Panc1 (cell line): ENCODE results near the gene MDH1.

Experiments
- POLR2AphosphoS5 ChIP-seq: IDR thresholded peaks from 2 replicates; pipeline ENCODE4 v1.6.1; 2012; ENCODE audit warnings: mild to moderate bottlenecking, low read depth, low read length, moderate library complexity
- SIN3A ChIP-seq: IDR thresholded peaks from 2 replicates; pipeline ENCODE4 v1.6.1; 2012; ENCODE audit warnings: low read depth, mild to moderate bottlenecking, low read length, moderate library complexity, borderline replicate concordance; ENCODE audit not compliant: insufficient read depth
- TCF7L2 ChIP-seq: IDR thresholded peaks from 2 replicates; pipeline ENCODE4 v1.6.1; 2011; ENCODE audit warnings: mild to moderate bottlenecking, low read depth, low read length, inconsistent platforms
- TF ChIP-seq, protein P1 (sequence below): fragments of 450-650 bp; IDR thresholded peaks from 2 replicates; pipeline ENCODE4 v1.5.1; 2017; ENCODE audit warnings: mild to moderate bottlenecking
- TF ChIP-seq, protein P2 (sequence below), 2 experiments: IDR thresholded peaks; 2 replicates each; pipeline ENCODE4 v1.6.1; 2011 to 2012; ENCODE audit warnings: low read depth in 2 of 2, control low read depth in 1 of 2, low read length in 1 of 2, mild to moderate bottlenecking in 1 of 2, moderate library complexity in 1 of 2; ENCODE audit not compliant: insufficient read depth in 1 of 2

DNA sequence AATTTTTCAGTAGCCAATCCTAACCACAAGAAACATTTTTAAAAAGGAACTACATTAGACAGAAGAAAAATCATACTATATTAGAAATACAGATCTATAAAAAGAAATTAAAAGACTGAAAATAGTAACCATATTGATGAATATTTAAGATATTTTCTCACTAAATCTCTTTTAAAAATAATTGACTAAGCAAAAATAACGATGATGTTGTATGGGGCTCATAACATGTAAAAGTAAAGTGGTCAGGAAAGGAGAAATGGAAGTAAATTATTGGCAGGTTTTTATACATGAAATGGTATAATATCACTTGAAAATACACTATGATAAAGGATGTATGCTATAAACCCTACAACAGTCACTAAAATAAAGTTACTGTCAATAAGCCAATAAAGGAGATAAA lies 5.9 kb upstream of the MDH1 start:
- TF ChIP-seq, protein P1, sequence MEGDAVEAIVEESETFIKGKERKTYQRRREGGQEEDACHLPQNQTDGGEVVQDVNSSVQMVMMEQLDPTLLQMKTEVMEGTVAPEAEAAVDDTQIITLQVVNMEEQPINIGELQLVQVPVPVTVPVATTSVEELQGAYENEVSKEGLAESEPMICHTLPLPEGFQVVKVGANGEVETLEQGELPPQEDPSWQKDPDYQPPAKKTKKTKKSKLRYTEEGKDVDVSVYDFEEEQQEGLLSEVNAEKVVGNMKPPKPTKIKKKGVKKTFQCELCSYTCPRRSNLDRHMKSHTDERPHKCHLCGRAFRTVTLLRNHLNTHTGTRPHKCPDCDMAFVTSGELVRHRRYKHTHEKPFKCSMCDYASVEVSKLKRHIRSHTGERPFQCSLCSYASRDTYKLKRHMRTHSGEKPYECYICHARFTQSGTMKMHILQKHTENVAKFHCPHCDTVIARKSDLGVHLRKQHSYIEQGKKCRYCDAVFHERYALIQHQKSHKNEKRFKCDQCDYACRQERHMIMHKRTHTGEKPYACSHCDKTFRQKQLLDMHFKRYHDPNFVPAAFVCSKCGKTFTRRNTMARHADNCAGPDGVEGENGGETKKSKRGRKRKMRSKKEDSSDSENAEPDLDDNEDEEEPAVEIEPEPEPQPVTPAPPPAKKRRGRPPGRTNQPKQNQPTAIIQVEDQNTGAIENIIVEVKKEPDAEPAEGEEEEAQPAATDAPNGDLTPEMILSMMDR, result no peak
- no peak for TF ChIP-seq TCF7L2
- TF ChIP-seq SIN3A, result no peak
- TF ChIP-seq POLR2AphosphoS5, result no peak
- TF ChIP-seq, protein P2, sequence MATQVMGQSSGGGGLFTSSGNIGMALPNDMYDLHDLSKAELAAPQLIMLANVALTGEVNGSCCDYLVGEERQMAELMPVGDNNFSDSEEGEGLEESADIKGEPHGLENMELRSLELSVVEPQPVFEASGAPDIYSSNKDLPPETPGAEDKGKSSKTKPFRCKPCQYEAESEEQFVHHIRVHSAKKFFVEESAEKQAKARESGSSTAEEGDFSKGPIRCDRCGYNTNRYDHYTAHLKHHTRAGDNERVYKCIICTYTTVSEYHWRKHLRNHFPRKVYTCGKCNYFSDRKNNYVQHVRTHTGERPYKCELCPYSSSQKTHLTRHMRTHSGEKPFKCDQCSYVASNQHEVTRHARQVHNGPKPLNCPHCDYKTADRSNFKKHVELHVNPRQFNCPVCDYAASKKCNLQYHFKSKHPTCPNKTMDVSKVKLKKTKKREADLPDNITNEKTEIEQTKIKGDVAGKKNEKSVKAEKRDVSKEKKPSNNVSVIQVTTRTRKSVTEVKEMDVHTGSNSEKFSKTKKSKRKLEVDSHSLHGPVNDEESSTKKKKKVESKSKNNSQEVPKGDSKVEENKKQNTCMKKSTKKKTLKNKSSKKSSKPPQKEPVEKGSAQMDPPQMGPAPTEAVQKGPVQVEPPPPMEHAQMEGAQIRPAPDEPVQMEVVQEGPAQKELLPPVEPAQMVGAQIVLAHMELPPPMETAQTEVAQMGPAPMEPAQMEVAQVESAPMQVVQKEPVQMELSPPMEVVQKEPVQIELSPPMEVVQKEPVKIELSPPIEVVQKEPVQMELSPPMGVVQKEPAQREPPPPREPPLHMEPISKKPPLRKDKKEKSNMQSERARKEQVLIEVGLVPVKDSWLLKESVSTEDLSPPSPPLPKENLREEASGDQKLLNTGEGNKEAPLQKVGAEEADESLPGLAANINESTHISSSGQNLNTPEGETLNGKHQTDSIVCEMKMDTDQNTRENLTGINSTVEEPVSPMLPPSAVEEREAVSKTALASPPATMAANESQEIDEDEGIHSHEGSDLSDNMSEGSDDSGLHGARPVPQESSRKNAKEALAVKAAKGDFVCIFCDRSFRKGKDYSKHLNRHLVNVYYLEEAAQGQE (IDR thresholded peaks at IDR 0.05; ENCODE audit: insufficient read depth in 1 of 2, low read depth in 2 of 2, low read length in 1 of 2), result no peak
